KMS-11 (cell line): ENCODE measurements around the gene PCDHGA4.
"Not testable (repeated sequence)": the region's sequence is repeated elsewhere in the genome, so short reads cannot be mapped to it uniquely, and the experiment has no call there.

Source experiments
- H2AFZ ChIP-seq: fragments of 200-600 bp; sonication (generic); 2 replicates; pipeline ENCODE4 v1.6.1; 2016; ENCODE audit warnings: antibody characterized with exemption, mixed run types, low read depth
- H3K27ac ChIP-seq: fragments of 200-600 bp; sonication (generic); 2 replicates; pipeline ENCODE4 v1.6.1; 2016; ENCODE audit warnings: mild to moderate bottlenecking, mixed run types
- H3K27me3 ChIP-seq: fragments of 200-600 bp; sonication (generic); 2 replicates; pipeline ENCODE4 v1.6.1; 2017; ENCODE audit warnings: mild to moderate bottlenecking, low read depth, mixed run types, moderate library complexity; ENCODE audit not compliant: insufficient read depth
- H3K36me3 ChIP-seq: fragments of 200-600 bp; sonication (generic); 2 replicates; pipeline ENCODE4 v1.6.1; 2017; ENCODE audit warnings: mild to moderate bottlenecking, mixed run types; ENCODE audit not compliant: insufficient read depth
- H3K4me1 ChIP-seq: fragments of 200-600 bp; sonication (generic); 2 replicates; pipeline ENCODE4 v1.6.1; 2016; ENCODE audit warnings: mild to moderate bottlenecking, low read depth, mixed run types; ENCODE audit not compliant: poor library complexity, severe bottlenecking
- H3K4me2 ChIP-seq: fragments of 200-600 bp; sonication (generic); 2 replicates; pipeline ENCODE4 v1.7.0; 2016; ENCODE audit warnings: mild to moderate bottlenecking, mixed run types
- H3K4me3 ChIP-seq: fragments of 200-600 bp; sonication (generic); IDR thresholded peaks from 2 replicates; pipeline ENCODE4 v1.6.1; 2017; ENCODE audit warnings: low read depth, low read length, mixed read lengths; ENCODE audit not compliant: insufficient read depth
- H3K79me2 ChIP-seq: fragments of 200-600 bp; sonication (generic); 2 replicates; pipeline ENCODE4 v1.6.1; 2016; ENCODE audit warnings: low read depth, mixed run types; ENCODE audit not compliant: insufficient read depth
- H3K9ac ChIP-seq: fragments of 200-600 bp; sonication (generic); 2 replicates; pipeline ENCODE4 v1.6.1; 2016; ENCODE audit warnings: mild to moderate bottlenecking, mixed run types
- H4K20me1 ChIP-seq: fragments of 200-600 bp; sonication (generic); 2 replicates; pipeline ENCODE4 v1.6.1; 2016; ENCODE audit warnings: mild to moderate bottlenecking, mixed run types; ENCODE audit not compliant: insufficient read depth
- TF ChIP-seq, protein P1 (sequence below): fragments of 200-600 bp; sonication (generic); conservative IDR thresholded peaks from 2 replicates; pipeline ENCODE4 v1.6.1; 2017; ENCODE audit warnings: low read depth, mild to moderate bottlenecking, antibody characterized with exemption, low read length, moderate library complexity, mixed read lengths

Gene PCDHGA4

DNA sequence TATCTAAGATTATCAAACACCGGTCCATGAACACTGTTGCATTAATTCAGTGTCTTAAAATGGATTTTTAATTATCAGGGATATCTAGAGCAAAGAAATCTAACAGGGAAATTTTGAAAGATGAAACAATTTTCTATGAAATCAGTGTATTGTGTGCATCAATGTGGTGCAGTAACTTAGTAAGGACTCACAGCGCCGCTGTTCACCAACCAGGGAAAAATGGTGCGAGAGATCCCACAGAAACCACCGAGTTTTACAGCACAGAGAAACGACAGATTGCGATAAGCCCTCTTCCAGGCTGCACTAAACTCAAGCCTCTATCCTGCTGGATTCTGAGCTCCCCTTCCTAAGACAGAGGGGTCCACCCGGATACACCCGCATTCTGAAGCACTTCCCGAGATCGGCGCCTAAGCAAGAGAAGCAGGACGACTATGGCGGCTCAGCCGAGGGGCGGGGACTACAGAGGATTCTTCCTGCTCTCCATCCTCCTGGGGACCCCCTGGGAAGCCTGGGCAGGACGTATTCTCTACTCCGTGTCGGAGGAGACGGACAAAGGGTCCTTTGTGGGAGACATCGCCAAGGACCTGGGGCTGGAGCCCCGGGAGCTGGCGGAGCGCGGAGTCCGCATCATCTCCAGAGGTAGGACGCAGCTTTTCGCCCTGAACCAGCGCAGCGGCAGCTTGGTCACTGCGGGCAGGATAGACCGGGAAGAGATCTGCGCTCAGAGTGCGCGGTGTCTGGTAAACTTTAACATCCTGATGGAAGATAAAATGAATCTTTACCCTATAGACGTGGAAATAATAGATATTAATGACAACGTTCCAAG is 27.9 kb downstream of the PCDHGA4 start, which contains the start of gene PCDHGA7:
Gene PCDHGA7 (plus strand): TSS at position 274 of the 826 bp plus-strand sequence. CDS start 158 bp downstream, at position 432.
- no peaks in the 10 kb centered on the region for H4K20me1 ChIP-seq
- no peaks in the 10 kb centered on the region for H3K36me3 ChIP-seq
- H3K79me2 ChIP-seq, result no peaks in the 10 kb centered on the region
- H3K27ac ChIP-seq, result no peak within 1 kb of the TSS
- no peak within 1 kb of the TSS for H2AFZ ChIP-seq
- no peak within 1 kb of the TSS for H3K4me3 ChIP-seq
- TF ChIP-seq, protein P1, sequence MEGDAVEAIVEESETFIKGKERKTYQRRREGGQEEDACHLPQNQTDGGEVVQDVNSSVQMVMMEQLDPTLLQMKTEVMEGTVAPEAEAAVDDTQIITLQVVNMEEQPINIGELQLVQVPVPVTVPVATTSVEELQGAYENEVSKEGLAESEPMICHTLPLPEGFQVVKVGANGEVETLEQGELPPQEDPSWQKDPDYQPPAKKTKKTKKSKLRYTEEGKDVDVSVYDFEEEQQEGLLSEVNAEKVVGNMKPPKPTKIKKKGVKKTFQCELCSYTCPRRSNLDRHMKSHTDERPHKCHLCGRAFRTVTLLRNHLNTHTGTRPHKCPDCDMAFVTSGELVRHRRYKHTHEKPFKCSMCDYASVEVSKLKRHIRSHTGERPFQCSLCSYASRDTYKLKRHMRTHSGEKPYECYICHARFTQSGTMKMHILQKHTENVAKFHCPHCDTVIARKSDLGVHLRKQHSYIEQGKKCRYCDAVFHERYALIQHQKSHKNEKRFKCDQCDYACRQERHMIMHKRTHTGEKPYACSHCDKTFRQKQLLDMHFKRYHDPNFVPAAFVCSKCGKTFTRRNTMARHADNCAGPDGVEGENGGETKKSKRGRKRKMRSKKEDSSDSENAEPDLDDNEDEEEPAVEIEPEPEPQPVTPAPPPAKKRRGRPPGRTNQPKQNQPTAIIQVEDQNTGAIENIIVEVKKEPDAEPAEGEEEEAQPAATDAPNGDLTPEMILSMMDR, result no peak
- no peak within 1 kb of the TSS for H3K9ac ChIP-seq
- H3K27me3 ChIP-seq, result no peaks in the 10 kb centered on the region
- H3K4me1 ChIP-seq, result no peaks in the 10 kb centered on the region
- no peak within 1 kb of the TSS for H3K4me2 ChIP-seq

DNA sequence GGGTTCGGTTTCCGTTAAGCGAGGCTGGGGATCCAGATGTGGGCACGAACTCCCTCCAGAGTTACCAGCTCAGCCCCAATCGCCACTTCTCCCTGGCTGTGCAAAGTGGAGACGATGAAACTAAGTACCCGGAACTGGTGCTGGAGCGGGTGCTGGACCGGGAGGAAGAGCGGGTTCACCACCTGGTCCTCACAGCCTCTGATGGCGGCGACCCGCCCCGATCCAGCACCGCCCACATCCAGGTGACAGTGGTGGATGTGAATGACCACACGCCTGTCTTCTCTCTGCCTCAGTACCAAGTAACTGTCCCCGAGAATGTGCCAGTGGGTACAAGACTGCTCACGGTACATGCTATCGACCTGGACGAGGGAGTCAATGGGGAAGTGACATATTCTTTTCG is 28.5 kb downstream of the PCDHGA4 start:
- no peak overlapping the region for H3K4me2 ChIP-seq
- no peak overlapping the region for H3K27ac ChIP-seq
- H3K4me1 ChIP-seq, result no peaks in the 10 kb centered on the region
- no peak overlapping the region for H3K4me3 ChIP-seq
- H3K27me3 ChIP-seq, result no peaks in the 10 kb centered on the region
- H3K36me3 ChIP-seq, result no peaks in the 10 kb centered on the region
- no peak overlapping the region for H3K9ac ChIP-seq
- TF ChIP-seq, protein P1, result no peak
- H3K79me2 ChIP-seq, result no peaks in the 10 kb centered on the region
- H4K20me1 ChIP-seq, result no peaks in the 10 kb centered on the region
- H2AFZ ChIP-seq, result no peak overlapping the region

DNA sequence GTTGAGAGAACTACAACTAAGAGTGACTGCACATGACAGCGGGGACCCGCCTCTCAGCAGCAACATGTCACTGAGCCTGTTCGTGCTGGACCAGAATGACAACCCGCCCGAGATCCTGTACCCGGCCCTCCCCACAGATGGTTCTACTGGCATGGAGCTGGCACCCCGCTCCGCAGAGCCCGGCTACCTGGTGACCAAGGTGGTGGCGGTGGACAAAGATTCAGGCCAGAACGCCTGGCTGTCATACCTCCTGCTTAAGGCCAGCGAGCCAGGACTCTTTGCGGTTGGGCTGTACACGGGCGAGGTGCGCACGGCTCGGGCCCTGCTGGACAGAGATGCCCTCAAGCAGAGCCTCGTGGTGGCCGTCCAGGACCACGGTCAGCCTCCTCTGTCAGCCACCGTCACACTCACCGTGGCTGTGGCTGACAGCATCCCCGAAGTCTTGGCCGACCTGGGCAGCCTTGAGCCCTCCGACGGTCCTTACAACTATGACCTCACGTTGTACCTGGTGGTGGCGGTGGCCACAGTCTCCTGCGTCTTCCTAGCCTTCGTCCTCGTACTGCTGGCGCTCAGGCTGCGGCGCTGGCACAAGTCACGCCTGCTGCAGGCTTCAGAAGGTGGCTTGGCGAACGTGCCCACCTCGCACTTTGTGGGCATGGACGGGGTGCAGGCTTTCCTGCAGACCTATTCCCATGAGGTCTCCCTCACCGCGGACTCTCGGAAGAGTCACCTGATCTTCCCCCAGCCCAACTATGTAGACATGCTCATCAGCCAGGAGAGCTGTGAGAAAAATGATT is 29.8 kb downstream of the PCDHGA4 start:
- H3K4me1 ChIP-seq, result no peaks in the 10 kb centered on the region
- no peak overlapping the region for H2AFZ ChIP-seq
- H4K20me1 ChIP-seq, result no peaks in the 10 kb centered on the region
- no peaks in the 10 kb centered on the region for H3K79me2 ChIP-seq
- no peak overlapping the region for H3K9ac ChIP-seq
- no peaks in the 10 kb centered on the region for H3K27me3 ChIP-seq
- H3K27ac ChIP-seq, result no peak overlapping the region
- no peaks in the 10 kb centered on the region for H3K36me3 ChIP-seq
- no peak overlapping the region for H3K4me2 ChIP-seq
- TF ChIP-seq, protein P1, result no peak
- H3K4me3 ChIP-seq, result no peak overlapping the region

DNA sequence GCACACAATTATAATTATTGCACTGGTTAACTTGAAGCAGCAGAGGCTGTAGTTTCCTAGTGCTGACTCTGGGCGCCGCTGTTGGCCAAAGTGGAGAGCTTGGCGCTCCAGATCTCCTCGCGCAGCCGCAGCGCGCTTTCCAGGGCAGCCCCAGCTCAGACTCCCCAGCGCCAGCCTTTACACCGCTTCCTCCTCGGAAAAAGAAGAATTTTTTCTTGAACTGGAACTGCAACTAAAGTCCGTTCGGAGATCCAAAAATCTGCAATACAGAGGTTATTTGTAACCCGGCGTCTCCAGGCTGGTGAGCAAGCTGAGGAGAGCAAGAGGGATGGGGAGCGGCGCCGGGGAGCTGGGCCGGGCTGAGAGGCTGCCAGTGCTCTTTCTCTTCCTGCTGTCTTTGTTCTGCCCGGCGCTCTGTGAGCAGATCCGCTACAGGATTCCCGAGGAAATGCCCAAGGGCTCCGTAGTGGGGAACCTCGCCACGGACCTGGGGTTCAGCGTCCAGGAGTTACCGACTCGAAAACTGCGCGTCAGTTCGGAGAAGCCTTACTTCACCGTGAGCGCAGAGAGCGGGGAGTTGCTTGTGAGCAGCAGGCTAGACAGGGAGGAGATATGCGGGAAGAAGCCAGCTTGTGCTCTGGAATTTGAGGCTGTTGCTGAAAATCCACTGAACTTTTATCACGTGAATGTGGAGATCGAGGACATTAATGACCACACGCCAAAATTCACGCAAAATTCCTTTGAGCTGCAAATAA is 32.9 kb downstream of the PCDHGA4 start, which contains the start of gene PCDHGB4:
Gene PCDHGB4 (plus strand): TSS at position 142 of the 755 bp plus-strand sequence. CDS start 187 bp downstream, at position 329.
- H3K4me1 ChIP-seq, H3K79me2 ChIP-seq, H3K9ac ChIP-seq, H3K4me2 ChIP-seq, H3K27ac ChIP-seq, H3K27me3 ChIP-seq, H3K4me3 ChIP-seq, H3K36me3 ChIP-seq, H2AFZ ChIP-seq, H4K20me1 ChIP-seq: not testable (repeated sequence)
